Activated CD4-positive, alpha-beta T cell treated with anti-CD3 and anti-CD28 coated beads, Interleukin-2, amount 10 ng/mL, durations not matched to agents 24 days and 14 days (primary cell): ENCODE data around the gene AOC3. TPM values are rescaled to one million over a fixed set of nuclear protein-coding genes. Genes with fewer than 3 reads are reported as not detected.
"Not testable (repeated sequence)": the region's sequence is repeated elsewhere in the genome, so short reads cannot be mapped to it uniquely, and the experiment has no call there.

ENCODE experiments used
- DNase-seq: peaks from one replicate; pipeline ENCODE4 v3.0.0; 2022
- H3K27ac Mint-ChIP-seq: one replicate; pipeline ENCODE4 v1.8.0; 2022; ENCODE audit warnings: mild to moderate bottlenecking, mixed read lengths
- H3K27me3 Mint-ChIP-seq: one replicate; pipeline ENCODE4 v1.8.0; 2022; ENCODE audit warnings: mixed read lengths
- H3K36me3 Mint-ChIP-seq: one replicate; pipeline ENCODE4 v1.8.0; 2022; ENCODE audit warnings: low read depth, mild to moderate bottlenecking, mixed read lengths
- H3K4me1 Mint-ChIP-seq: one replicate; pipeline ENCODE4 v1.8.0; 2021; ENCODE audit warnings: mixed read lengths
- H3K4me3 Mint-ChIP-seq: one replicate; pipeline ENCODE4 v1.8.0; 2022; ENCODE audit warnings: mild to moderate bottlenecking, moderate library complexity, mixed read lengths
- H3K9me3 Mint-ChIP-seq: one replicate; pipeline ENCODE4 v1.8.0; 2021; ENCODE audit warnings: mixed read lengths
- intact Hi-C: fragments of 100-400 bp; cut with micrococcal nuclease; formaldehyde crosslinking; loops from one replicate; pipeline ENCODE4 v1.15.1; 2023
- total RNA-seq: library from RNA; stranded (reverse); gene quantifications from 2 replicates; pipeline ENCODE4 v1.2.3, GENCODE V29; 2022

The AOC3 gene
- total RNA-seq, 1 donor from 2014 or later: 2.2 TPM

GRCh38 chr17:42883802-42884558 lies 33.0 kb downstream of the AOC3 start:
- H3K9me3 Mint-ChIP-seq: no peaks in the 10 kb centered on the region
- no peak for DNase-seq
- intact Hi-C loops: no loop called here
- H3K27ac Mint-ChIP-seq: no peak overlapping the region
- H3K27me3 Mint-ChIP-seq: peaks cover 4% of the 10 kb centered on the region
- H3K4me3 Mint-ChIP-seq: no peak overlapping the region
- peaks cover 2% of the 10 kb centered on the region for H3K4me1 Mint-ChIP-seq
- no peaks in the 10 kb centered on the region for H3K36me3 Mint-ChIP-seq

DNA sequence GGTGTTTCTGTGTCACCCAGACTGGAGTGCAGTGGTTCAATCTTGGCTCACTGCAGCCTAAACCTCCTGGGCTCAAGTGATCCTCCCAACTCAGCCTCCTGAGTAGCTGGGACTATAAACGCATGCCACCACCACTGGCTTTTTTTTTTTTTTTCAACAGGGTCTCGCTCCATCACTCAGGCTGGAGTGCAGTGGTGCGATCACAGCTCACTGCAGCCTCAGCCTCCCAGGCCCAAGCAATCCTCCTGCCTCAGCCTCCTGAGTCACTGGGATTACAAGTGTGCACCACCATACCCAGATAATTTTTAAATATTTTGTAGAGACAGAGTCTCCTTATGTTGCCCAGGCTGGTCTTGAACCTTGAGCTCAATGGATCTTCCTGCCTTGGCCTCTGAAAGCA lies 34.8 kb downstream of the AOC3 start:
- intact Hi-C loops, H3K4me1 Mint-ChIP-seq, H3K27ac Mint-ChIP-seq, H3K4me3 Mint-ChIP-seq, H3K36me3 Mint-ChIP-seq, DNase-seq, H3K9me3 Mint-ChIP-seq, H3K27me3 Mint-ChIP-seq: not testable (repeated sequence)

DNA sequence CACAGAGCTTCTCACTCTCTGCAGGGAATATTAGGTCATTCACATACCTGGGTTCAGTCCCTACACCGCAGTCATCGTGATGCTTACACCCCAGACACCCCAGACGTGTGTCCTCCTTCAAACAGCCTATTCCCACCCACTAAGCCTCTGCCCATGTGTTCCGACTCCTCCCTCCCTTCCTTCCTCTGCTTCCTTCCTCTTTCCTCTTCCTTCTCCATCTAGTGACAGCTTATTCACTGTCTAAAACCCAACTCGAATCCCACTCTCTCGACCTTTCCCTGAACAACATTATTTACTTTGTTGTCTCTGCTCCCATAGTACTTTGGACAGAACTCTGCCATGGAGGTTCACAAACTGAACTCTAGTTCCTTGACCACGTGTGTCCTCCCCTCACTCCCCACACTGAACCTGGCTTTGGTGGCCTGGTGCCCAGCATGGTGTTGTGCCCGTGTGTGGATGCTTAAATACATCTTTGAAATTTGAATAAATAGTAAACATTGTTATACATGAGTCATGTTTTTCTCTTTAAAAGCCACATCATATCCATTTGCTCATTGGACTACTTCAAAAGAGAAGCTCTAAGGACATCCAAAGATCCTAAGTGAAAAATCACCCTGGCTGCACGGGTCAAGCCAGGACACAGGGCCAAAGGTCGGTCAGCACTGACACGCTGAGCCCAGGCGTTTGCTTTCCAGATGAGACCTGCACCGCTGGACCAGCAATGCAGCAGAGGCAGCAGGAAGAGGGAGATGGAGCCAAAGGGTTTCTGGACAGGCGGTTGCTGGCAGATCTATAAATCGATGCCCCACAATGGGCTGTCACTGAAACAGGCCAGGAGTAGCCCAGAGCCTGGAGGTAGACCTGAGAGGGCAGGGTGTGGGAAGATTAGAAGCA lies 35.5 kb downstream of the AOC3 start:
- no peaks in the 10 kb centered on the region for H3K9me3 Mint-ChIP-seq
- peaks cover 2% of the 10 kb centered on the region for H3K4me1 Mint-ChIP-seq
- no peak overlapping the region for H3K4me3 Mint-ChIP-seq
- H3K36me3 Mint-ChIP-seq: no peaks in the 10 kb centered on the region
- DNase-seq: no peak
- H3K27me3 Mint-ChIP-seq: peaks cover 5% of the 10 kb centered on the region
- H3K27ac Mint-ChIP-seq: no peak overlapping the region
- intact Hi-C loops: no loop called here

DNA sequence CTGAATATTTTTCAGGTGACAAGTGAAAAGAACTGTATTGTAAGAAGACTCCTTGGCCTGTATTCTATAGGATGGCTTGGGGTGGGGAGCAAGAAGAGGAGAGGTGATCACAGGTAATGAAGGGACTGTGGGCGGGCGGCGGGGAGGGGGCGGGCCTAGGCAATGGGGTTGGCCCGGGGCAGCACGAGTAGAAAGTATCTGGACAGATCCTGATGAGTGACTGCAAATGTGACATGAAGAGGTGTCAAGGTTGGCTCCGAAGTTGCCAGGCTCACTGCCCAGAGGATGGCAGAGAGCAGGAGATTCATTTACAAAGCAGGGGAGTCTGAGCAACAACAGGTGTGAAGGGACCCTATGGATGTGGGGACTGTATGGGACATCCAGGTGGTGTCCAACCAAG lies 38.8 kb downstream of the AOC3 start:
- Mint-ChIP-seq H3K4me1 (peaks cover 4% of the 10 kb centered on the region), H3K9me3 (no peaks in the 10 kb centered on the region), H3K36me3 (no peaks in the 10 kb centered on the region), H3K4me3 (no peak overlapping the region), H3K27me3 (peaks cover 10% of the 10 kb centered on the region), H3K27ac (no peak overlapping the region)
- intact Hi-C loops: no loop called here
- DNase-seq: no peak

- no peaks in the 10 kb centered on the region for H3K9me3 Mint-ChIP-seq
- no peak overlapping the region for H3K27ac Mint-ChIP-seq
- H3K4me3 Mint-ChIP-seq: no peak overlapping the region
- DNase-seq: no peak
- intact Hi-C loops: no loop called here
- H3K36me3 Mint-ChIP-seq: no peaks in the 10 kb centered on the region
- peaks cover 2% of the 10 kb centered on the region for H3K4me1 Mint-ChIP-seq
- H3K27me3 Mint-ChIP-seq: peaks cover 13% of the 10 kb centered on the region
These were observed 40.6 kb downstream of the AOC3 start for GRCh38 chr17:42891539-42892152.

GRCh38 chr17:42893359-42893758 lies 42.4 kb downstream of the AOC3 start:
- Mint-ChIP-seq H3K4me1 (peaks cover 2% of the 10 kb centered on the region), H3K4me3 (no peak overlapping the region), H3K27ac (no peak overlapping the region), H3K36me3 (no peaks in the 10 kb centered on the region), H3K27me3 (peaks cover 15% of the 10 kb centered on the region), H3K9me3 (no peaks in the 10 kb centered on the region)
- DNase-seq: no peak
- intact Hi-C loops: no loop called here

DNA sequence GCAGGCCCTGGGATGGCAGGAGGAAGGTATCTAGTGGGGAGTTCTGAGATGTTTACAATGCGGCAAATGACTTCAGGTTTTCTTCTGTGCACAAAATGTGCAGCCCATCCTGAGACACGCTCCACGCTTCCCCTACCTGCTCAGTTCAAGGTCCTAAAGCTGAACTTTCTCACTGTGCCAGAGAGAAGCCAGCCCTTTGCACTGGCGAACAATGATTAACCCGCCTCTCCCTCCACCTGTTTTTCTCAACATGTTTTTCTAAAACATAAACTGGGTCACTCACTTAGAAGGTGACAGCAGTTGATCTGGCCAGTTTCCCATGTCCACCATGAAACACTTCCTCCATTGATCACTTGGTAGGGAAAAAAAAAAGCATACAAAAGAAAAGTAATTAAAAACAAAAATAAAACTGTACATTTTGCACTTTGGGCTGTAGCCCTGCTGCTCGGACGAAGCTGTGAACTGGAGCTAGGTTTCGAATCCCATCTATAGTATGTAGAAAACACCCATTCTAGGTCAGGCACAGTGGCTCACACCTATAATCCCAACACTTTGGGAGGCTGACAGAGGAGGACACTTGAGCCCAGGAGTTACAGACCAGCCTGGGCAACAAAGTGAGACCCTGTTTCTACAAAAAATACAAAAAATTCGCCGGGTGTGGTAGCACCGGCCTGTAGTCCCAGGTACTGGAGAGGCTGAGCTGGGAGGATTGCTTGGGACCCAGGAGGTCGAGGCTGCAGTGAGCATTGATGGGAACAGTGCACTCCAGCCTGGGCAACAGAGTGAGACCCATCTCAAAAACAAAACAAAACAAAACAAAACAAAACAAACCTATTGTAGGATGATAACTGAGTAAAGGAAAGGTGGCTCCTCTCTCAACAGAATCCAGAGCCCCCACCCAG lies 43.5 kb downstream of the AOC3 start:
- no peak for DNase-seq
- H3K36me3 Mint-ChIP-seq: no peaks in the 10 kb centered on the region
- no peaks in the 10 kb centered on the region for H3K9me3 Mint-ChIP-seq
- intact Hi-C loops: no loop called here
- H3K27me3 Mint-ChIP-seq: peaks cover 15% of the 10 kb centered on the region
- no peak overlapping the region for H3K27ac Mint-ChIP-seq
- H3K4me3 Mint-ChIP-seq: no peak overlapping the region
- H3K4me1 Mint-ChIP-seq: peaks cover 2% of the 10 kb centered on the region

DNA sequence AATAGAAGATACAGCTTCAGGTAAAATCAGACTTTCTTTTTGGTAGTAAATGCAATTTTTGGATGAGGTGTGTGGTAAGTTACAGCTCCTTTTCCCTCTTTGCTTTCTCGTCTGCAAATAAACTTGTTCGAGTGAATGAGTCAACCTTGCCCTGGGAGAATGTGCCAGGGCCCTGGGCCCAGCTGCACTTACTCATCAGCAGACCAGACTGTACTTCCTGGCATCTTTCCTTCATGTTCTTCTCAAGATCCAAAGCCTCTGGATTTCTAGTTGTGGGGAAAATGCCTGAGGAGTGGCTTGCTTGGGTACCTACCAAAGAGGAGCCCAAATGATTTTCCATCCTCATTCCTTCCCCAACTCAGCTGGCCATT lies 44.2 kb downstream of the AOC3 start:
- Mint-ChIP-seq H3K9me3 (no peaks in the 10 kb centered on the region), H3K4me1 (peaks cover 2% of the 10 kb centered on the region), H3K27ac (no peak overlapping the region), H3K36me3 (no peaks in the 10 kb centered on the region), H3K4me3 (no peak overlapping the region), H3K27me3 (peaks cover 16% of the 10 kb centered on the region)
- intact Hi-C loops: no loop called here
- no peak for DNase-seq

DNA sequence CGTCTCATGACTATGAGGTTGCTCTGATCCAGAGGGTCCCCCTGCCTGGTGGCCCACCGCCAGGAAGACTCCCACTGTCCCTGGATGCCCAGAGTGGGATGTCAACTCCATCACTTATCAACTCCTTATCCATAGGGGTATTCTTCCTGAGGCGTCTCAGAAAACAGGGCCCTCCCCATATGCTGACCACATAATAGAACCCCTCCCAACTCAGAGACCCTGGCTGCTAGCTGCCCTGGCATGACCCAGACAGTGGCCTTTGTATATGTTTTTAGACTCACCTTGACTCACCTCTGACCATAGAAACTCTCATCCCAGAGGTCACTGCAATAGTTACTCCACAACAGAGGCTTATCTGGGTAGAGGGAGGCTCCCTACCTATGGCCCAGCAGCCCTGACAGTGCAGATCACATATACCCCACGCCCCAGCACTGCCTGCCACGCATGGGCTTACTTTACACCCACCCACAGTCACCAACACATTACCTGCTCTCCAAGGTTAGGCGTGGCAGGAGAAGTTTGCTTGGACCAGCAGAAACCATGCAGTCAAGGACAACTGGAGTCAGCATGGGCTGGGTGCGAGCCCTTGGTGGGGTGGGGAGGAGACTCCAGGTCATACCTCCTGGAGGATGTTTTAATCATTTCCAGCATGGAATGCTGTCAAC lies 47.3 kb downstream of the AOC3 start:
- Mint-ChIP-seq H3K27me3 (peaks cover 12% of the 10 kb centered on the region), H3K9me3 (no peaks in the 10 kb centered on the region), H3K36me3 (no peaks in the 10 kb centered on the region), H3K4me1 (peaks cover 2% of the 10 kb centered on the region), H3K27ac (no peak overlapping the region), H3K4me3 (no peak overlapping the region)
- no peak for DNase-seq
- intact Hi-C loops: no loop called here

GRCh38 chr17:42899981-42900380 lies 49.0 kb downstream of the AOC3 start:
- DNase-seq, H3K9me3 Mint-ChIP-seq, intact Hi-C loops, H3K4me3 Mint-ChIP-seq, H3K36me3 Mint-ChIP-seq, H3K4me1 Mint-ChIP-seq, H3K27ac Mint-ChIP-seq, H3K27me3 Mint-ChIP-seq: not testable (repeated sequence)

- peaks cover 8% of the 10 kb centered on the region for H3K27me3 Mint-ChIP-seq
- H3K4me1 Mint-ChIP-seq: no peaks in the 10 kb centered on the region
- intact Hi-C loops: no loop called here
- H3K4me3 Mint-ChIP-seq: no peak within 1 kb of the TSS
- DNase-seq: no peak
- no peaks in the 10 kb centered on the region for H3K36me3 Mint-ChIP-seq
- no peaks in the 10 kb centered on the region for H3K9me3 Mint-ChIP-seq
- no peak within 1 kb of the TSS for H3K27ac Mint-ChIP-seq
These were observed 49.7 kb downstream of the AOC3 start, which contains the start of gene G6PC1 for GRCh38 chr17:42900460-42901331. Gene G6PC1, plus strand, starts transcription at chr17:42900799. Its CDS starts 78 bp downstream, at chr17:42900877.

GRCh38 chr17:42901535-42902229 lies 50.7 kb downstream of the AOC3 start:
- Mint-ChIP-seq H3K4me1 (no peaks in the 10 kb centered on the region), H3K27me3 (peaks cover 8% of the 10 kb centered on the region), H3K4me3 (no peak overlapping the region), H3K9me3 (no peaks in the 10 kb centered on the region), H3K36me3 (no peaks in the 10 kb centered on the region), H3K27ac (no peak overlapping the region)
- intact Hi-C loops: no loop called here
- DNase-seq: no peak
